ENCODE results near the gene CBARP. TPM values are rescaled to one million over a fixed set of nuclear protein-coding genes. Genes with fewer than 3 reads are reported as not detected.

Gene CBARP
- total RNA-seq, 2 experiments from 2014 or later, result 0.09 to 0.13 TPM

DNA sequence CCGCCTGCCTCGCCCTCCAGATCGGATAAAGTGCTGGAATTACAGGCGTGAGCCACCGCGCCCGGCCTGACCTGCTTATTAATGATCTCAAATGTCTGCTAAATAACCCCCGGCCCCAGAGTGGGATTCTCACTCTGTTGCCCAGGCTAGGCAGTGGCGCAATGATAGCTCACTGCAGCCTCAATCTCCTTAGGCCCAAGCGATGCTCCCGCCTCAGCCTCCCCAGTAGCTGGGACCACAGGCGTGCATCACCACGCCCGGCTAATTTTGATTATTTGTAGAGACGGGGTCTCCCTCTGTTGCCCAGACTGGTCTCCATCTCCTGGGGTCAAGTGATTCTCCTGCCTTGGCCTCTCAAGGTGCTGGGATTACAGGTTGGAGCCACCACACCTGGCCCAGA, 3.1 kb upstream of the CBARP start:
- Histone ChIP-seq H3K9me3 (ENCODE audit: low read length) (no peaks in the 10 kb centered on the region), H2AFZ (ENCODE audit: low read length) (peak overlapping the region; percentile 57; the same call in 1 of the 2 replicates), H3K36me3 (ENCODE audit: insufficient read depth, low read length) (peaks cover 23% of the 10 kb centered on the region; the same call in 1 of the 2 replicates), H4K20me1 (ENCODE audit: insufficient read depth, low read length) (no peaks in the 10 kb centered on the region), H3K4me1 (ENCODE audit: insufficient read depth, low read length, poor library complexity, severe bottlenecking) (peaks cover 47% of the 10 kb centered on the region), H3K27ac (ENCODE audit: low read depth, low read length, poor library complexity, severe bottlenecking) (peak overlapping the region; percentile 50), H3K4me3 (ENCODE audit: low read depth, low read length, poor library complexity, severe bottlenecking) (peak overlapping the region; percentile 89), H3K4me2 (ENCODE audit: low read length) (peak overlapping the region; percentile 86), H3K79me2 (ENCODE audit: insufficient read depth, low read depth, low read length) (peaks cover 18% of the 10 kb centered on the region; the same call in 1 of the 2 replicates), H3K9me2 (ENCODE audit: insufficient read depth, low read length) (no peaks in the 10 kb centered on the region)
- intact Hi-C loops (cut with micrococcal nuclease; ENCODE audit: unreplicated experiment), result loop anchor here (2.0 kb wide), 1 partner anchor 108 kb away; no protein-coding TSS in a partner anchor
- ChIA-PET POLR2A (interaction anchor here (0.7 to 1.2 kb wide), 3 partner anchors 28 to 238 kb away, joined by 3 to 9 read pairs (median 8); no protein-coding TSS in a partner anchor), CTCF (ENCODE audit: unreplicated experiment) (interaction anchor here (0.5 kb wide), 1 partner anchor 439 kb away, joined by 3 read pairs; no protein-coding TSS in a partner anchor)
- BruUV-seq (replicated peaks), result no TSS peak
- no peak for DNase-seq (ENCODE audit: low spot score)
- TF ChIP-seq EZH2phosphoT487 (IDR thresholded peaks at IDR 0.05; ENCODE audit: borderline replicate concordance, low read depth, low read length), result no peak
- TF ChIP-seq, protein P1, sequence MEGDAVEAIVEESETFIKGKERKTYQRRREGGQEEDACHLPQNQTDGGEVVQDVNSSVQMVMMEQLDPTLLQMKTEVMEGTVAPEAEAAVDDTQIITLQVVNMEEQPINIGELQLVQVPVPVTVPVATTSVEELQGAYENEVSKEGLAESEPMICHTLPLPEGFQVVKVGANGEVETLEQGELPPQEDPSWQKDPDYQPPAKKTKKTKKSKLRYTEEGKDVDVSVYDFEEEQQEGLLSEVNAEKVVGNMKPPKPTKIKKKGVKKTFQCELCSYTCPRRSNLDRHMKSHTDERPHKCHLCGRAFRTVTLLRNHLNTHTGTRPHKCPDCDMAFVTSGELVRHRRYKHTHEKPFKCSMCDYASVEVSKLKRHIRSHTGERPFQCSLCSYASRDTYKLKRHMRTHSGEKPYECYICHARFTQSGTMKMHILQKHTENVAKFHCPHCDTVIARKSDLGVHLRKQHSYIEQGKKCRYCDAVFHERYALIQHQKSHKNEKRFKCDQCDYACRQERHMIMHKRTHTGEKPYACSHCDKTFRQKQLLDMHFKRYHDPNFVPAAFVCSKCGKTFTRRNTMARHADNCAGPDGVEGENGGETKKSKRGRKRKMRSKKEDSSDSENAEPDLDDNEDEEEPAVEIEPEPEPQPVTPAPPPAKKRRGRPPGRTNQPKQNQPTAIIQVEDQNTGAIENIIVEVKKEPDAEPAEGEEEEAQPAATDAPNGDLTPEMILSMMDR (conservative IDR thresholded peaks at IDR 0.05; ENCODE audit: low read length), result no peak

DNA sequence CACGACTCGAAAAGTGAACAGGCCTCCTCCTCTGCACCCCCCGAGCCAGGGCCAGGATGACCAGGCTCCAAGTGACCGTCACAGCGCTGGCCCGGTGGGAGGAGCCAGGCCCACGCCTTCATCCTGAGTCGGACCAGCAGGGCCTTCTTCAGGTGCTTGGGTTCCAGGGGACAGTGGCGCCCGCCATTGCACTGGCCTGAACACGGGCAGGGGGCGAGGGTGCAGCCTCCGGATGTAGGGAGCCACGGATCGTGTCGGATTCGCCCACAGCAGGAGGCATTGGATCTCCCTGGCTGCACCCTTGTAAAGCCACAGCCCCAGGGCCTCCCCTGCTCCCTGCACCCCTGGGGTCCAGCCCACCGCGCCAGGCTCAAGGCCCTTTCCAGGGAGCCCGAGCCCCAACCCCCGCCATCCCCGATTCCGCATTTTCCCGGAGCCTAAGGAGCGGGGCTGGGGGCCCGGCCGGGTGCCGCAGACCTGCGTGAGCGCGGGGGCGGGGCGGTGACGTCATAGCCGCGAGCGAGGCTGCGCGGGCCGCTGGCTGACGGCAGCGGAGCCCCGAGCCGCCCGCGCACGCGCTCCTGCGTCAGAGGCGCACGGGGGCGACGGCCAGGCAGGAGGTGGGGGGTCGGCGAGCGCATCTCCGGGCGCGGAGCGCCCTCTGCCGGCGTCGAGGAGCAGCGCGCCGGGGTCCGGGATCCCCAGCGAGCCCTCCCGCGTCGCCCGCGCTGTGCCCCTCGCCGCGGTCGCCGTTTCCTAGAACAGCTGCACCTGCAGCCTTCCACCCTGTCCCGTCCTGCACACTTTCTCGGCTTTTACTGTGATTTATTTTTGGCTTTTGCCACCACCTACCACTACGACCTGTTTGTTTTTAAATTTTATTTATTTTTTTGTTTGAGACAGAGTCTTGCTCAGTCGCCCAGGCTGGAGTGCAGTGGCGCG, 2.3 kb upstream of the CBARP start:
- Histone ChIP-seq H2AFZ (ENCODE audit: low read length) (peak overlapping the region; percentile 24; the same call in 1 of the 2 replicates), H3K36me3 (ENCODE audit: insufficient read depth, low read length) (peaks cover 16% of the 10 kb centered on the region; the same call in 1 of the 2 replicates), H3K4me3 (ENCODE audit: low read depth, low read length, poor library complexity, severe bottlenecking) (peak overlapping the region; percentile 48), H3K9me2 (ENCODE audit: insufficient read depth, low read length) (no peaks in the 10 kb centered on the region), H3K9me3 (ENCODE audit: low read length) (no peaks in the 10 kb centered on the region), H3K4me1 (ENCODE audit: insufficient read depth, low read length, poor library complexity, severe bottlenecking) (peaks cover 39% of the 10 kb centered on the region), H3K4me2 (ENCODE audit: low read length) (peak overlapping the region; percentile 86), H3K27ac (ENCODE audit: low read depth, low read length, poor library complexity, severe bottlenecking) (no peak overlapping the region), H4K20me1 (ENCODE audit: insufficient read depth, low read length) (no peaks in the 10 kb centered on the region), H3K79me2 (ENCODE audit: insufficient read depth, low read depth, low read length) (peaks cover 16% of the 10 kb centered on the region; the same call in 1 of the 2 replicates)
- TF ChIP-seq, protein P1 (conservative IDR thresholded peaks at IDR 0.05; ENCODE audit: low read length), result peak; percentile 79
- no peak for TF ChIP-seq EZH2phosphoT487 (IDR thresholded peaks at IDR 0.05; ENCODE audit: borderline replicate concordance, low read depth, low read length)
- intact Hi-C loops (cut with micrococcal nuclease; ENCODE audit: unreplicated experiment), result loop anchor here (2.0 kb wide), 1 partner anchor 107 kb away; no protein-coding TSS in a partner anchor
- DNase-seq (ENCODE audit: low spot score), result peak; percentile 89
- POLR2A ChIA-PET, result interaction anchor here (0.7 to 1.2 kb wide), 2 partner anchors 29 to 237 kb away, joined by 3 to 8 read pairs; no protein-coding TSS in a partner anchor
- BruUV-seq (replicated peaks), result no TSS peak
- CTCF ChIA-PET (ENCODE audit: unreplicated experiment), result no interaction called here

All from OCI-LY7 (cell line).